Activated CD4-positive, alpha-beta T cell treated with anti-CD3 and anti-CD28 coated beads, Interleukin-2, amount 50 U/mL, for 16 hours (primary cell): ENCODE data around the gene SCN2B.

Experiments used
- DNase-seq: peaks from one replicate; pipeline ENCODE4 v3.0.0-alpha.2; 2020

Gene SCN2B

GRCh38 chr11:118175993-118176777 lies at the start of gene SCN2B:
TSS of gene SCN2B (minus strand) at chr11:118176639. CDS start at chr11:118176431, 208 bp downstream.
- no peak for DNase-seq

- DNase-seq, result peak; percentile 89
Observed at GRCh38 chr11:118224511-118225188, 48.2 kb upstream of the SCN2B start, which contains the start of gene JAML. TSS of gene JAML (minus strand) at chr11:118225011. CDS start at chr11:118214866, 10,145 bp downstream.

GRCh38 chr11:118223992-118224391 lies 47.6 kb upstream of the SCN2B start:
- DNase-seq, result peak; percentile 64

GRCh38 chr11:118223570-118223969 lies 47.1 kb upstream of the SCN2B start:
- peak; percentile 56 for DNase-seq

- no peak for DNase-seq
Observed at GRCh38 chr11:118222437-118222836, 46.0 kb upstream of the SCN2B start.

- no peak for DNase-seq
Observed at GRCh38 chr11:118221419-118221818, 45.0 kb upstream of the SCN2B start.

- no peak for DNase-seq
Observed at GRCh38 chr11:118219732-118220131, 43.3 kb upstream of the SCN2B start.

- no peak for DNase-seq
Observed at GRCh38 chr11:118219244-118219643, 42.8 kb upstream of the SCN2B start.

GRCh38 chr11:118217575-118217974 lies 41.1 kb upstream of the SCN2B start:
- DNase-seq, result peak; percentile 78

- DNase-seq, result peak; percentile 80
Observed at GRCh38 chr11:118216621-118217481, 40.4 kb upstream of the SCN2B start.

- no peak for DNase-seq
Observed at GRCh38 chr11:118215765-118216164, 39.3 kb upstream of the SCN2B start.

GRCh38 chr11:118215262-118215661 lies 38.8 kb upstream of the SCN2B start:
- peak; percentile 67 for DNase-seq

- no peak for DNase-seq
Observed at GRCh38 chr11:118214210-118214914, 37.9 kb upstream of the SCN2B start.

GRCh38 chr11:118213781-118214180 lies 37.3 kb upstream of the SCN2B start:
- no peak for DNase-seq

GRCh38 chr11:118213201-118213600 lies 36.8 kb upstream of the SCN2B start:
- no peak for DNase-seq

GRCh38 chr11:118212781-118213191 lies 36.3 kb upstream of the SCN2B start:
- DNase-seq, result no peak

- DNase-seq, result no peak
Observed at GRCh38 chr11:118212131-118212725, 35.8 kb upstream of the SCN2B start.

GRCh38 chr11:118211006-118211405 lies 34.6 kb upstream of the SCN2B start:
- no peak for DNase-seq

GRCh38 chr11:118210323-118210722 lies 33.9 kb upstream of the SCN2B start:
- DNase-seq, result no peak

GRCh38 chr11:118209033-118209432 lies 32.6 kb upstream of the SCN2B start:
- no peak for DNase-seq

GRCh38 chr11:118207079-118207478 lies 30.6 kb upstream of the SCN2B start:
- peak; percentile 59 for DNase-seq

GRCh38 chr11:118206391-118207031 lies 30.1 kb upstream of the SCN2B start:
- DNase-seq, result no peak
